ENCODE measurements around the gene FAM170B.

DNA sequence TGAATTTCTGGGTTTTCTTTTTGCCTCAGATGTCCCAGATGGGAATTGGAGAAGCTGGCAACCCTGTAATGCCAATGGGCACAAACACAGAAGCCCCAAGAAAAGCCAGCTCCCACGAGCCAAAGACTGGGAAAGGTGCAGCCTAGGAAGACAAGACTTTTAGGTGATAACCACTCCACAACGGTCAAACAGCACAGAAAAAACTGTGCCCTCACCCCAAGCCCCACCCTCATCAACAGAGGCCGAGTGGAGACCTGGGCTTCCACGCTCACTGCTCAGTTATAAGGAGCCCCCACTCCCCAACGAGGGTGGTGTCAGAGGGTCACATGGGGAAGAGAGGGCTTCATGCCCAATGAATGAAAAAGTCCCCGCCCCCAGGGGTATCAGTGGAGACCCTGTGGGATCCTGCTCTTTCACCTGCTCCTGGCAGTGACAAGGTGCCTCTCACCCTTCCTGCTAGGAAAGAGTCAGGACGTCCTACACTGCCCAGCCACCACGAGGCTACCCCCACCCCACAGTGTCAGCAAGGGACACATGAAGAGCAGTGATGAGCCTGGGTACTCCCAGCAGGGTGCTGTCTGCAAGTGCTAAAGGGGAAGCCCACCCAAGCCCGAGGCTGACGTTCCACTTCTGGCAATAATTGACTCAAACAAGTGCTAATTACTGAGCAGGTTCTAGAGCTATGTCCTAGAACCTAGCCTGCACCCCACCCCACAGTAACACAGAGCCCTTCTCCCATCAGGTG lies 46.0 kb upstream of the FAM170B start:
- TF ChIP-seq, protein P1, sequence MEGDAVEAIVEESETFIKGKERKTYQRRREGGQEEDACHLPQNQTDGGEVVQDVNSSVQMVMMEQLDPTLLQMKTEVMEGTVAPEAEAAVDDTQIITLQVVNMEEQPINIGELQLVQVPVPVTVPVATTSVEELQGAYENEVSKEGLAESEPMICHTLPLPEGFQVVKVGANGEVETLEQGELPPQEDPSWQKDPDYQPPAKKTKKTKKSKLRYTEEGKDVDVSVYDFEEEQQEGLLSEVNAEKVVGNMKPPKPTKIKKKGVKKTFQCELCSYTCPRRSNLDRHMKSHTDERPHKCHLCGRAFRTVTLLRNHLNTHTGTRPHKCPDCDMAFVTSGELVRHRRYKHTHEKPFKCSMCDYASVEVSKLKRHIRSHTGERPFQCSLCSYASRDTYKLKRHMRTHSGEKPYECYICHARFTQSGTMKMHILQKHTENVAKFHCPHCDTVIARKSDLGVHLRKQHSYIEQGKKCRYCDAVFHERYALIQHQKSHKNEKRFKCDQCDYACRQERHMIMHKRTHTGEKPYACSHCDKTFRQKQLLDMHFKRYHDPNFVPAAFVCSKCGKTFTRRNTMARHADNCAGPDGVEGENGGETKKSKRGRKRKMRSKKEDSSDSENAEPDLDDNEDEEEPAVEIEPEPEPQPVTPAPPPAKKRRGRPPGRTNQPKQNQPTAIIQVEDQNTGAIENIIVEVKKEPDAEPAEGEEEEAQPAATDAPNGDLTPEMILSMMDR (IDR thresholded peaks at IDR 0.05; ENCODE audit: low read length) = no peak
- no peak for TF ChIP-seq EZH2 (IDR thresholded peaks at IDR 0.05; ENCODE audit: borderline replicate concordance, low read length)

Measured in OCI-LY1 (cell line).